GM23338 (cell line): ENCODE measurements around the gene ZNF716. TPM values are rescaled to one million over a fixed set of nuclear protein-coding genes. Genes with fewer than 3 reads are reported as not detected.
"Not testable (repeated sequence)": the region's sequence is repeated elsewhere in the genome, so short reads cannot be mapped to it uniquely, and the experiment has no call there.

Experiments
- ATAC-seq: fragments of 200-7000 bp; cut with Tn5 transposase; 3 replicates; pipeline ENCODE4 v1.9.1; 2020
- DNase-seq: peaks from one replicate; pipeline ENCODE4 v3.0.0-alpha.2; 2015; ENCODE audit warnings: low spot score
- H2AFZ ChIP-seq: fragments of 200-600 bp; sonication (generic); 2 replicates; pipeline ENCODE4 v1.8.0; 2016; ENCODE audit warnings: antibody characterized with exemption, mild to moderate bottlenecking, moderate library complexity
- H3F3A ChIP-seq: fragments of 200-600 bp; sonication (generic); replicated peaks from 2 replicates; pipeline ENCODE4 v1.8.0; 2017; ENCODE audit warnings: antibody characterized with exemption, mixed run types, low read depth
- H3K27ac ChIP-seq: fragments of 200-600 bp; sonication (generic); 2 replicates; pipeline ENCODE4 v1.6.1; 2016; ENCODE audit warnings: low read depth
- H3K27me3 ChIP-seq: fragments of 200-600 bp; sonication (generic); 2 replicates; pipeline ENCODE4 v1.8.0; 2016; ENCODE audit warnings: mild to moderate bottlenecking, mixed run types, moderate library complexity; ENCODE audit not compliant: insufficient read depth
- H3K36me3 ChIP-seq: fragments of 200-600 bp; sonication (generic); 2 replicates; pipeline ENCODE4 v1.8.0; 2016; ENCODE audit warnings: mild to moderate bottlenecking; ENCODE audit not compliant: insufficient read depth
- H3K4me1 ChIP-seq: fragments of 200-600 bp; sonication (generic); 2 replicates; pipeline ENCODE4 v1.8.0; 2016; ENCODE audit warnings: mild to moderate bottlenecking, moderate library complexity; ENCODE audit not compliant: insufficient read depth
- H3K4me2 ChIP-seq: fragments of 200-600 bp; sonication (generic); 2 replicates; pipeline ENCODE4 v1.7.1; 2017; ENCODE audit warnings: mixed run types
- H3K4me3 ChIP-seq: fragments of 200-600 bp; sonication (generic); 2 replicates; pipeline ENCODE4 v1.6.1; 2016; ENCODE audit warnings: mixed run types
- H3K79me2 ChIP-seq: fragments of 200-600 bp; sonication (generic); replicated peaks from 2 replicates; pipeline ENCODE4 v1.8.0; 2017; ENCODE audit warnings: mild to moderate bottlenecking; ENCODE audit not compliant: insufficient read depth
- H3K9me2 ChIP-seq: fragments of 200-600 bp; sonication (generic); 2 replicates; pipeline ENCODE4 v1.8.0; 2017; ENCODE audit not compliant: insufficient read depth
- H4K20me1 ChIP-seq: fragments of 200-600 bp; sonication (generic); replicated peaks from 2 replicates; pipeline ENCODE4 v1.8.0; 2017; ENCODE audit warnings: mild to moderate bottlenecking; ENCODE audit not compliant: insufficient read depth
- H3K27ac Mint-ChIP-seq: 2 replicates; pipeline ENCODE4 v1.8.0; 2020; ENCODE audit warnings: inconsistent platforms, mild to moderate bottlenecking, moderate library complexity, mixed read lengths
- H3K27me3 Mint-ChIP-seq: 3 replicates; pipeline ENCODE4 v1.8.0; 2022; ENCODE audit warnings: low read depth, mild to moderate bottlenecking, moderate library complexity, mixed read lengths, inconsistent platforms; ENCODE audit not compliant: insufficient read depth, poor library complexity
- H3K36me3 Mint-ChIP-seq: 3 replicates; pipeline ENCODE4 v1.8.0; 2021; ENCODE audit warnings: low read depth, mild to moderate bottlenecking, inconsistent platforms, moderate library complexity, mixed read lengths
- H3K4me1 Mint-ChIP-seq: 3 replicates; pipeline ENCODE4 v1.8.0; 2020; ENCODE audit warnings: mild to moderate bottlenecking, inconsistent platforms, mixed read lengths
- H3K4me3 Mint-ChIP-seq: 3 replicates; pipeline ENCODE4 v1.8.0; 2021; ENCODE audit warnings: moderate library complexity, mild to moderate bottlenecking, inconsistent platforms, mixed read lengths
- H3K9me3 Mint-ChIP-seq: 3 replicates; pipeline ENCODE4 v1.8.0; 2020; ENCODE audit warnings: moderate library complexity, mild to moderate bottlenecking, inconsistent platforms, mixed read lengths
- CREB1 ChIP-seq: fragments of 250-450 bp; sonication (Bioruptor Pico); IDR thresholded peaks from 2 replicates; pipeline ENCODE4 v1.5.0; 2020; ENCODE audit warnings: low read depth, mild to moderate bottlenecking, moderate library complexity
- POLR2AphosphoS5 ChIP-seq: IDR thresholded peaks from 2 replicates; pipeline ENCODE4 v1.6.1; 2016; ENCODE audit warnings: antibody characterized with exemption, low read depth
- STAT1 ChIP-seq: IDR thresholded peaks from one replicate; pipeline ENCODE4 v1.6.1; 2016; ENCODE audit warnings: antibody characterized with exemption; ENCODE audit not compliant: unreplicated experiment
- ZNF114 ChIP-seq: fragments of 250-450 bp; sonication (Bioruptor Pico); IDR thresholded peaks from 2 replicates; pipeline ENCODE4 v1.5.0; 2020; ENCODE audit warnings: mild to moderate bottlenecking, moderate library complexity
- ZNF331 ChIP-seq: fragments of 250-450 bp; sonication (Bioruptor Pico); IDR thresholded peaks from 2 replicates; pipeline ENCODE4 v1.5.0; 2020; ENCODE audit warnings: low read depth, mild to moderate bottlenecking, moderate library complexity
- polyA plus RNA-seq: library from polyadenylated mRNA; unstranded; fragments of >200 nt; fragmentation: Nextera tagmentation; extraction: Ambion mirVana; gene quantifications from 2 replicates; pipeline ENCODE4 v1.2.1, GENCODE V29; 2016
- total RNA-seq: library from RNA; depleted of rRNA; stranded (reverse); fragments of >200 nt; shearing (Covaris generic); gene quantifications from 2 replicates; pipeline ENCODE4 v1.2.3, GENCODE V29; 2014
- TF ChIP-seq, protein P1 (sequence below): fragments of 250-450 bp; sonication (Bioruptor Pico); IDR thresholded peaks from 2 replicates; pipeline ENCODE4 v1.5.0; 2020; ENCODE audit warnings: mild to moderate bottlenecking, moderate library complexity
- TF ChIP-seq, protein P2 (sequence below), 2 experiments: fragments of 200-600 bp in 1 of 2; sonication (generic) in 1 of 2; conservative IDR thresholded peaks; 2 replicates each; pipeline versions ENCODE4 v1.5.1 to v1.6.1; 2016 to 2017; ENCODE audit warnings: antibody characterized with exemption in 2 of 2, low read depth in 2 of 2, mild to moderate bottlenecking in 2 of 2, moderate library complexity in 1 of 2
- TF ChIP-seq, protein P3 (sequence below): IDR thresholded peaks from 2 replicates; pipeline ENCODE4 v1.6.1; 2016; ENCODE audit warnings: antibody characterized with exemption

The ZNF716 gene
- total and polyA plus RNA-seq, 2 experiments from 2014 or later, result not detected

DNA sequence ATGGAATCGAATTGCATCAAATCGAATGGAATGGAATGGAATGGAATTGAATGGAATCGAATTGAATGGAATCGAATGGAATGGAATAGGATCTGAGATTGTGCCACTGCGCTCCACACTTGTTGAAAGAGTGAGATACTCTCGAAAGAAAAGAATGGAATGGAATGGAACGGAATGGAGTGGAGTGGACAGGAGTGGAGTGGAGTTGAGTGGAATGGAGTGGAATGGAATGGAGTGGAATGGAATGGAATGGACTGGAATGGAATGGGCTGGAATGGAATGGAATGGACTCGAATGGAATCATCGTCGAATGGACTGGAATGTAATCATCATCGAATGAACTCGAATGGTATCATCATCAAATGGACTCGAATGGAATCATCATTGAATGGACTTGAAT is 38.0 kb downstream of the ZNF716 start (continued):
- TF ChIP-seq, protein P1, sequence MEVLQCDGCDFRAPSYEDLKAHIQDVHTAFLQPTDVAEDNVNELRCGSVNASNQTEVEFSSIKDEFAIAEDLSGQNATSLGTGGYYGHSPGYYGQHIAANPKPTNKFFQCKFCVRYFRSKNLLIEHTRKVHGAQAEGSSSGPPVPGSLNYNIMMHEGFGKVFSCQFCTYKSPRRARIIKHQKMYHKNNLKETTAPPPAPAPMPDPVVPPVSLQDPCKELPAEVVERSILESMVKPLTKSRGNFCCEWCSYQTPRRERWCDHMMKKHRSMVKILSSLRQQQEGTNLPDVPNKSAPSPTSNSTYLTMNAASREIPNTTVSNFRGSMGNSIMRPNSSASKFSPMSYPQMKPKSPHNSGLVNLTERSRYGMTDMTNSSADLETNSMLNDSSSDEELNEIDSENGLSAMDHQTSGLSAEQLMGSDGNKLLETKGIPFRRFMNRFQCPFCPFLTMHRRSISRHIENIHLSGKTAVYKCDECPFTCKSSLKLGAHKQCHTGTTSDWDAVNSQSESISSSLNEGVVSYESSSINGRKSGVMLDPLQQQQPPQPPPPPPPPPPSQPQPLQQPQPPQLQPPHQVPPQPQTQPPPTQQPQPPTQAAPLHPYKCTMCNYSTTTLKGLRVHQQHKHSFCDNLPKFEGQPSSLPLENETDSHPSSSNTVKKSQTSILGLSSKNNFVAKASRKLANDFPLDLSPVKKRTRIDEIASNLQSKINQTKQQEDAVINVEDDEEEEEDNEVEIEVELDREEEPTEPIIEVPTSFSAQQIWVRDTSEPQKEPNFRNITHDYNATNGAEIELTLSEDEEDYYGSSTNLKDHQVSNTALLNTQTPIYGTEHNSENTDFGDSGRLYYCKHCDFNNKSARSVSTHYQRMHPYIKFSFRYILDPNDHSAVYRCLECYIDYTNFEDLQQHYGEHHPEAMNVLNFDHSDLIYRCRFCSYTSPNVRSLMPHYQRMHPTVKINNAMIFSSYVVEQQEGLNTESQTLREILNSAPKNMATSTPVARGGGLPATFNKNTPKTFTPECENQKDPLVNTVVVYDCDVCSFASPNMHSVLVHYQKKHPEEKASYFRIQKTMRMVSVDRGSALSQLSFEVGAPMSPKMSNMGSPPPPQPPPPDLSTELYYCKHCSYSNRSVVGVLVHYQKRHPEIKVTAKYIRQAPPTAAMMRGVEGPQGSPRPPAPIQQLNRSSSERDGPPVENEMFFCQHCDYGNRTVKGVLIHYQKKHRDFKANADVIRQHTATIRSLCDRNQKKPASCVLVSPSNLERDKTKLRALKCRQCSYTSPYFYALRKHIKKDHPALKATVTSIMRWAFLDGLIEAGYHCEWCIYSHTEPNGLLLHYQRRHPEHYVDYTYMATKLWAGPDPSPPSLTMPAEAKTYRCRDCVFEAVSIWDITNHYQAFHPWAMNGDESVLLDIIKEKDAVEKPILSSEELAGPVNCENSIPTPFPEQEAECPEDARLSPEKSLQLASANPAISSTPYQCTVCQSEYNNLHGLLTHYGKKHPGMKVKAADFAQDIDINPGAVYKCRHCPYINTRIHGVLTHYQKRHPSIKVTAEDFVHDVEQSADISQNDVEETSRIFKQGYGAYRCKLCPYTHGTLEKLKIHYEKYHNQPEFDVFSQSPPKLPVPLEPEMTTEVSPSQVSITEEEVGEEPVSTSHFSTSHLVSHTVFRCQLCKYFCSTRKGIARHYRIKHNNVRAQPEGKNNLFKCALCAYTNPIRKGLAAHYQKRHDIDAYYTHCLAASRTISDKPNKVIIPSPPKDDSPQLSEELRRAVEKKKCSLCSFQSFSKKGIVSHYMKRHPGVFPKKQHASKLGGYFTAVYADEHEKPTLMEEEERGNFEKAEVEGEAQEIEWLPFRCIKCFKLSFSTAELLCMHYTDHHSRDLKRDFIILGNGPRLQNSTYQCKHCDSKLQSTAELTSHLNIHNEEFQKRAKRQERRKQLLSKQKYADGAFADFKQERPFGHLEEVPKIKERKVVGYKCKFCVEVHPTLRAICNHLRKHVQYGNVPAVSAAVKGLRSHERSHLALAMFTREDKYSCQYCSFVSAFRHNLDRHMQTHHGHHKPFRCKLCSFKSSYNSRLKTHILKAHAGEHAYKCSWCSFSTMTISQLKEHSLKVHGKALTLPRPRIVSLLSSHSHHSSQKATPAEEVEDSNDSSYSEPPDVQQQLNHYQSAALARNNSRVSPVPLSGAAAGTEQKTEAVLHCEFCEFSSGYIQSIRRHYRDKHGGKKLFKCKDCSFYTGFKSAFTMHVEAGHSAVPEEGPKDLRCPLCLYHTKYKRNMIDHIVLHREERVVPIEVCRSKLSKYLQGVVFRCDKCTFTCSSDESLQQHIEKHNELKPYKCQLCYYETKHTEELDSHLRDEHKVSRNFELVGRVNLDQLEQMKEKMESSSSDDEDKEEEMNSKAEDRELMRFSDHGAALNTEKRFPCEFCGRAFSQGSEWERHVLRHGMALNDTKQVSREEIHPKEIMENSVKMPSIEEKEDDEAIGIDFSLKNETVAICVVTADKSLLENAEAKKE (CRISPR knock-in tag), result no peak
- TF ChIP-seq POLR2AphosphoS5 (no peak), ZNF114 (no peak), STAT1 (no peak), ZNF331 (no peak), CREB1 (CRISPR knock-in tag) (no peak)
- TF ChIP-seq, protein P2, sequence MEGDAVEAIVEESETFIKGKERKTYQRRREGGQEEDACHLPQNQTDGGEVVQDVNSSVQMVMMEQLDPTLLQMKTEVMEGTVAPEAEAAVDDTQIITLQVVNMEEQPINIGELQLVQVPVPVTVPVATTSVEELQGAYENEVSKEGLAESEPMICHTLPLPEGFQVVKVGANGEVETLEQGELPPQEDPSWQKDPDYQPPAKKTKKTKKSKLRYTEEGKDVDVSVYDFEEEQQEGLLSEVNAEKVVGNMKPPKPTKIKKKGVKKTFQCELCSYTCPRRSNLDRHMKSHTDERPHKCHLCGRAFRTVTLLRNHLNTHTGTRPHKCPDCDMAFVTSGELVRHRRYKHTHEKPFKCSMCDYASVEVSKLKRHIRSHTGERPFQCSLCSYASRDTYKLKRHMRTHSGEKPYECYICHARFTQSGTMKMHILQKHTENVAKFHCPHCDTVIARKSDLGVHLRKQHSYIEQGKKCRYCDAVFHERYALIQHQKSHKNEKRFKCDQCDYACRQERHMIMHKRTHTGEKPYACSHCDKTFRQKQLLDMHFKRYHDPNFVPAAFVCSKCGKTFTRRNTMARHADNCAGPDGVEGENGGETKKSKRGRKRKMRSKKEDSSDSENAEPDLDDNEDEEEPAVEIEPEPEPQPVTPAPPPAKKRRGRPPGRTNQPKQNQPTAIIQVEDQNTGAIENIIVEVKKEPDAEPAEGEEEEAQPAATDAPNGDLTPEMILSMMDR (conservative IDR thresholded peaks at IDR 0.05; ENCODE audit: low read depth in 2 of 2), result no peak
- TF ChIP-seq, protein P3, sequence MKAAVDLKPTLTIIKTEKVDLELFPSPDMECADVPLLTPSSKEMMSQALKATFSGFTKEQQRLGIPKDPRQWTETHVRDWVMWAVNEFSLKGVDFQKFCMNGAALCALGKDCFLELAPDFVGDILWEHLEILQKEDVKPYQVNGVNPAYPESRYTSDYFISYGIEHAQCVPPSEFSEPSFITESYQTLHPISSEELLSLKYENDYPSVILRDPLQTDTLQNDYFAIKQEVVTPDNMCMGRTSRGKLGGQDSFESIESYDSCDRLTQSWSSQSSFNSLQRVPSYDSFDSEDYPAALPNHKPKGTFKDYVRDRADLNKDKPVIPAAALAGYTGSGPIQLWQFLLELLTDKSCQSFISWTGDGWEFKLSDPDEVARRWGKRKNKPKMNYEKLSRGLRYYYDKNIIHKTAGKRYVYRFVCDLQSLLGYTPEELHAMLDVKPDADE, result no peak

DNA sequence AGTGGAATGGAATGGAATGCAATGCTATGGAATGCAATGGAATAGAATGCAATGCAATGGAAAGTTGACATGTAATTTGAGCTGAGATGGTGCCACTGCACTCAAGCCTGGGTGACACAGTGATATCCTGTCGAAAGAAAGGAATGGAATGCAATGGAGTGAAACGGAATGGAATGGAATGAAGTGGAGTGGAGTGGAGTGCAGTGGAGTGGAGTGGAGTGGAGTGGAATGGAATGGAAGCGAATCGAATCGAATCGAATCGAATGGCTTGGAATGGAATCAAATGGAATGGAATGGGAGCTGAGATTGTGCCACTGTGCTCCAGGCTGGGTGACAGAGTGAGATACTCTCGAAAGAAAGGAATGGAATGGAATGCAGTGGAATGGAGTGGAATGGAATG is 45.1 kb downstream of the ZNF716 start:
- H3K27ac Mint-ChIP-seq, H3K4me2 ChIP-seq, H3K27me3 ChIP-seq, DNase-seq, H2AFZ ChIP-seq, H3K4me3 Mint-ChIP-seq, H3K4me1 ChIP-seq, H3K36me3 ChIP-seq, H3K4me3 ChIP-seq, H3F3A ChIP-seq, H3K79me2 ChIP-seq, H3K36me3 Mint-ChIP-seq, H4K20me1 ChIP-seq, H3K9me2 ChIP-seq, H3K4me1 Mint-ChIP-seq, H3K27ac ChIP-seq, H3K27me3 Mint-ChIP-seq, ATAC-seq: not testable (repeated sequence)
- peaks cover 24% of the 10 kb centered on the region for H3K9me3 Mint-ChIP-seq
